ENCODE results near the gene BEST2.

Gene BEST2

GRCh38 chr19:12705654-12706331 is 45.8 kb upstream of the BEST2 start:
- no peaks in the 10 kb centered on the region for H3K4me1 ChIP-seq (ENCODE audit: insufficient read depth, low read length, poor library complexity, severe bottlenecking)
- H4K20me1 ChIP-seq (ENCODE audit: insufficient read depth, low read length, poor library complexity, severe bottlenecking) = no peaks in the 10 kb centered on the region
- H3K79me2 ChIP-seq (ENCODE audit: insufficient read depth, low read length) = no peaks in the 10 kb centered on the region
- H3K36me3 ChIP-seq (ENCODE audit: insufficient read depth, low read length) = peaks cover 77% of the 10 kb centered on the region; the same call in 1 of the 2 replicates
- H3F3A ChIP-seq (ENCODE audit: low read depth) = no peaks in the 10 kb centered on the region
- H3K4me3 ChIP-seq (ENCODE audit: low read length, poor library complexity, severe bottlenecking) = no peak overlapping the region
- H3K9me2 ChIP-seq (replicated peaks; ENCODE audit: low read depth, low read length) = no peaks in the 10 kb centered on the region
- no peaks in the 10 kb centered on the region for H3K9me3 ChIP-seq (ENCODE audit: insufficient read depth, low read depth, low read length)
- no peaks in the 10 kb centered on the region for H3K27me3 ChIP-seq (ENCODE audit: insufficient read depth, low read length, poor library complexity, severe bottlenecking)
- H2AFZ ChIP-seq (ENCODE audit: low read length) = no peak overlapping the region
- no peak for TF ChIP-seq CTCF (conservative IDR thresholded peaks at IDR 0.05; ENCODE audit: low read length)
- TF ChIP-seq EZH2phosphoT487 (IDR thresholded peaks at IDR 0.05; ENCODE audit: borderline replicate concordance) = no peak
- H3K9ac ChIP-seq (ENCODE audit: low read depth, low read length, poor library complexity, severe bottlenecking) = no peak overlapping the region
- H3K4me2 ChIP-seq (ENCODE audit: low read depth, low read length, poor library complexity, severe bottlenecking) = no peak overlapping the region

- Histone ChIP-seq H3K4me3 (ENCODE audit: low read length, poor library complexity, severe bottlenecking) (no peak overlapping the region), H3K9ac (ENCODE audit: low read depth, low read length, poor library complexity, severe bottlenecking) (no peak overlapping the region), H3K4me2 (ENCODE audit: low read depth, low read length, poor library complexity, severe bottlenecking) (no peak overlapping the region), H3K36me3 (ENCODE audit: insufficient read depth, low read length) (peaks cover 75% of the 10 kb centered on the region; the same call in 1 of the 2 replicates), H3K9me2 (replicated peaks; ENCODE audit: low read depth, low read length) (no peaks in the 10 kb centered on the region), H3K27me3 (ENCODE audit: insufficient read depth, low read length, poor library complexity, severe bottlenecking) (no peaks in the 10 kb centered on the region), H3K9me3 (ENCODE audit: insufficient read depth, low read depth, low read length) (no peaks in the 10 kb centered on the region), H4K20me1 (ENCODE audit: insufficient read depth, low read length, poor library complexity, severe bottlenecking) (no peaks in the 10 kb centered on the region), H3F3A (ENCODE audit: low read depth) (no peaks in the 10 kb centered on the region), H3K79me2 (ENCODE audit: insufficient read depth, low read length) (no peaks in the 10 kb centered on the region), H3K4me1 (ENCODE audit: insufficient read depth, low read length, poor library complexity, severe bottlenecking) (no peaks in the 10 kb centered on the region), H2AFZ (ENCODE audit: low read length) (no peak overlapping the region)
- no peak for TF ChIP-seq EZH2phosphoT487 (IDR thresholded peaks at IDR 0.05; ENCODE audit: borderline replicate concordance)
- no peak for TF ChIP-seq CTCF (conservative IDR thresholded peaks at IDR 0.05; ENCODE audit: low read length)
Observed at GRCh38 chr19:12706332-12706718, 45.3 kb upstream of the BEST2 start.

- Histone ChIP-seq H3K9me3 (ENCODE audit: insufficient read depth, low read depth, low read length) (no peaks in the 10 kb centered on the region), H4K20me1 (ENCODE audit: insufficient read depth, low read length, poor library complexity, severe bottlenecking) (no peaks in the 10 kb centered on the region), H3K9ac (ENCODE audit: low read depth, low read length, poor library complexity, severe bottlenecking) (no peak overlapping the region), H2AFZ (ENCODE audit: low read length) (no peak overlapping the region), H3K4me3 (ENCODE audit: low read length, poor library complexity, severe bottlenecking) (no peak overlapping the region), H3K4me2 (ENCODE audit: low read depth, low read length, poor library complexity, severe bottlenecking) (no peak overlapping the region), H3K27me3 (ENCODE audit: insufficient read depth, low read length, poor library complexity, severe bottlenecking) (no peaks in the 10 kb centered on the region), H3K79me2 (ENCODE audit: insufficient read depth, low read length) (no peaks in the 10 kb centered on the region), H3K9me2 (replicated peaks; ENCODE audit: low read depth, low read length) (no peaks in the 10 kb centered on the region), H3K4me1 (ENCODE audit: insufficient read depth, low read length, poor library complexity, severe bottlenecking) (no peaks in the 10 kb centered on the region), H3K36me3 (ENCODE audit: insufficient read depth, low read length) (peaks cover 65% of the 10 kb centered on the region; the same call in 1 of the 2 replicates), H3F3A (ENCODE audit: low read depth) (no peaks in the 10 kb centered on the region)
- TF ChIP-seq EZH2phosphoT487 (IDR thresholded peaks at IDR 0.05; ENCODE audit: borderline replicate concordance) (no peak), CTCF (conservative IDR thresholded peaks at IDR 0.05; ENCODE audit: low read length) (no peak)
Observed at GRCh38 chr19:12708641-12709040, 43.0 kb upstream of the BEST2 start.

All from Loucy (cell line).